Activated CD8-positive, alpha-beta memory T cell treated with anti-CD3 and anti-CD28 coated beads for 1 hour (primary cell): Measurements from ENCODE around the gene WDSUB1.
A peak's percentile ranks its signal among the peaks of the same experiment; 100 is the strongest.

Source experiments
- DNase-seq, 2 donors: peaks; one replicate each; pipeline ENCODE4 v3.0.0-alpha.2; 2020; ENCODE audit warnings: low read depth in 1 of 2; ENCODE audit errors: extremely low read depth in 1 of 2

The WDSUB1 gene

GRCh38 chr2:159225025-159226016 is 61.2 kb downstream of the WDSUB1 start:
- DNase-seq = no peak

- DNase-seq = no peak
Measured at GRCh38 chr2:159224061-159224813, 62.3 kb downstream of the WDSUB1 start.

- no peak for DNase-seq
Measured at GRCh38 chr2:159219394-159219998, 67.0 kb downstream of the WDSUB1 start.

- DNase-seq = no peak
Measured at GRCh38 chr2:159218389-159218788, 68.1 kb downstream of the WDSUB1 start.

- DNase-seq = no peak
Measured at GRCh38 chr2:159217676-159218075, 68.8 kb downstream of the WDSUB1 start.

GRCh38 chr2:159215116-159215515 is 71.4 kb downstream of the WDSUB1 start:
- DNase-seq = no peak

GRCh38 chr2:159214325-159214865 is 72.1 kb downstream of the WDSUB1 start:
- no peak for DNase-seq

DNA sequence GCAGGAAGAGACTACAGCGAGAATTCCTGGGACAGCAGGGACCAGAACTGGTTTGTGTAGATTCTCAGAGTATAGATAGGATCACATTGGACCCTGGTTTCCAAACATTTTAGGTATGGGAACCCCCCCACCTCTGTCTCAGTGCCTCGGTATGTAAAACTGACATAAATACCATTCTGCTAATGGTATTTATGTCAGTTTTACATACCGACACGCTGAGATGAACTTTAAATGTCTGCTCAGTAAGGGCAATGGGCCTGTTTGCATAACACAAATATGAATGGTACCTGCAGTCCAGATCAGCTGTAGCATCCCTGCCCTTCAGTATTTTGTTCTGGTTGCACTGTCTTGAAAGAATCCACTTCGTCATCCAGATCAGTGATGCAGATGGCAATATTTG is 73.2 kb downstream of the WDSUB1 start:
- no peak for DNase-seq

- DNase-seq = no peak
Measured at GRCh38 chr2:159211447-159212396, 74.8 kb downstream of the WDSUB1 start.

- DNase-seq = peak in 1 of 2 donors; percentile 18
Measured at GRCh38 chr2:159209341-159210306, 76.9 kb downstream of the WDSUB1 start.

- no peak for DNase-seq
Measured at GRCh38 chr2:159208438-159208837, 78.1 kb downstream of the WDSUB1 start.

- no peak for DNase-seq
Measured at GRCh38 chr2:159206736-159207380, 79.6 kb downstream of the WDSUB1 start.

DNA sequence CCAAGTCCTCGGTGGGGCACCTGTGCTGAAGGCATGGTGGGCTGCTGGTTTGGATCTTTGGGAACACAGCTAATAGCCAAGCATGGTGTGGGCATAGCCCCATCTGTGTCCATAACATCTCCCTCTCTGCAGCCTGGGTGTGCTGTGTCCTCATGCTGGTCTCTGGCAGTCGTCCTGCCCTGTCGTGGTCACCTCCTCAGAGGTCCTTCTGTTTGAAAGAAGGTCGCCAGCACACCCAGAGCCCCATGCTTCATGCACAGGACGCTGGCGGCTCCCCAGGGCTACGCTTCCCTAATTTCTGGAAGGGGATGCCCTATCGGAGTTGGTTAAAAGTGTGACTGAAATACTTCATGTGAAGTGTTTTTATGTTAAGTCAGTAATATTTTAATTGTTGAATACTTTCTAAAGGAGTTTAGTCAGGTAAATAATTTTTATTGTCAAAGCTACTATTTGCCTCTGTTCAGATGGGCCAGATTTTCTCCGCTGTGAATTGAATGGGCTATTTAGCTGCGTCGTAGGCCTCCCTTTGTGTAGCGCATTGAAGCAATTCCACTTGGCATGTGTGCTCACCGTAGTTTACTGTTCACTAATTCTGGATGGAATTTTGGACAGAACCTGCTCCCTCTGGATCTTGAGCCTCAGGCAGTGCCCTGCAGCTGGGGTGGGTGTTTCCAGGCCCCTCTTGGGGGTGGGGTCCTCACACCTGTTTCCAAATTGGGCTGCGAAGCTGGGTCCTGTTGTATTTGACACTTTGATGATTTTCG is 81.9 kb downstream of the WDSUB1 start:
- DNase-seq = no peak

- DNase-seq = no peak
Measured at GRCh38 chr2:159202568-159203071, 83.9 kb downstream of the WDSUB1 start.

GRCh38 chr2:159201360-159202063 is 85.0 kb downstream of the WDSUB1 start:
- DNase-seq = no peak

- DNase-seq = no peak
Measured at GRCh38 chr2:159200498-159200897, 86.0 kb downstream of the WDSUB1 start.
